Panc1 (cell line): ENCODE data around the gene SGCE. TPM values are rescaled to one million over a fixed set of nuclear protein-coding genes. Genes with fewer than 3 reads are reported as not detected.

ENCODE experiments used
- ATAC-seq: fragments of 200-7000 bp; cut with Tn5 transposase; 2 replicates; pipeline ENCODE4 v1.9.1; 2020; ENCODE audit warnings: mild to moderate bottlenecking, moderate library complexity
- BruUV-seq: library from RNA; stranded (reverse); fragments of 400-500 nt; replicated peaks from 2 replicates; lab custom pipeline; 2021; lab: Mats Ljungman, UMichigan
- CTCF ChIA-PET: fragments of 300-600 bp; sonication (Branson Sonifier 250); formaldehyde crosslinking; loops from one replicate; lab custom pipeline; 2022; ENCODE audit warnings: antibody characterized with exemption; lab: Charles Lee
- POLR2A ChIA-PET: fragments of 300-600 bp; sonication (Branson Sonifier 250); formaldehyde crosslinking; loops from one replicate; lab custom pipeline; 2022; ENCODE audit warnings: antibody characterized with exemption; lab: Charles Lee
- DNase-seq: peaks from one replicate; pipeline ENCODE4 v3.0.0-alpha.2; 2010; ENCODE audit warnings: low read depth, low spot score
- H3K27ac ChIP-seq: 2 replicates; pipeline ENCODE4 v1.5.1; 2011; ENCODE audit warnings: mild to moderate bottlenecking, low read length, inconsistent platforms
- H3K27me3 ChIP-seq: fragments of 200-500 bp; sonication (Bioruptor generic); 2 replicates; pipeline ENCODE4 v1.6.0; 2014; ENCODE audit warnings: low read length, inconsistent platforms; ENCODE audit not compliant: control insufficient read depth, insufficient read depth
- H3K36me3 ChIP-seq: fragments of 200-500 bp; sonication (Bioruptor generic); 2 replicates; pipeline ENCODE4 v1.5.1; 2014; ENCODE audit warnings: inconsistent platforms, mild to moderate bottlenecking, low read length, moderate library complexity; ENCODE audit not compliant: control insufficient read depth, insufficient read depth
- H3K4me1 ChIP-seq: 2 replicates; pipeline ENCODE4 v1.5.1; 2011; ENCODE audit warnings: inconsistent platforms, mild to moderate bottlenecking, low read length, moderate library complexity; ENCODE audit not compliant: control insufficient read depth, insufficient read depth
- H3K4me3 ChIP-seq, 2 experiments: 2 replicates each; pipeline ENCODE4 v1.5.1; 2011 to 2012; ENCODE audit warnings: low read depth in 2 of 2, low read length in 2 of 2, mild to moderate bottlenecking in 2 of 2, inconsistent platforms in 1 of 2, moderate library complexity in 1 of 2
- H3K9me3 ChIP-seq: fragments of 200-500 bp; sonication (Bioruptor generic); 2 replicates; pipeline ENCODE4 v1.5.1; 2014; ENCODE audit warnings: low read depth, mild to moderate bottlenecking, inconsistent platforms, low read length, moderate library complexity; ENCODE audit not compliant: control insufficient read depth, insufficient read depth
- CTCF ChIP-seq: fragments of 450-650 bp; IDR thresholded peaks from 2 replicates; pipeline ENCODE4 v1.5.1; 2017; ENCODE audit warnings: mild to moderate bottlenecking
- POLR2AphosphoS5 ChIP-seq: IDR thresholded peaks from 2 replicates; pipeline ENCODE4 v1.6.1; 2012; ENCODE audit warnings: mild to moderate bottlenecking, low read depth, low read length, moderate library complexity
- REST ChIP-seq, 2 experiments: IDR thresholded peaks; 2 replicates each; pipeline ENCODE4 v1.6.1; 2011 to 2012; ENCODE audit warnings: low read depth in 2 of 2, control low read depth in 1 of 2, low read length in 1 of 2, mild to moderate bottlenecking in 1 of 2, moderate library complexity in 1 of 2; ENCODE audit not compliant: insufficient read depth in 1 of 2
- SIN3A ChIP-seq: IDR thresholded peaks from 2 replicates; pipeline ENCODE4 v1.6.1; 2012; ENCODE audit warnings: low read depth, mild to moderate bottlenecking, low read length, moderate library complexity, borderline replicate concordance; ENCODE audit not compliant: insufficient read depth
- TCF7L2 ChIP-seq: IDR thresholded peaks from 2 replicates; pipeline ENCODE4 v1.6.1; 2011; ENCODE audit warnings: mild to moderate bottlenecking, low read depth, low read length, inconsistent platforms
- in situ Hi-C: cut with HindIII; loops from 2 replicates; pipeline ENCODE4 v1.10.0; 2016; ENCODE audit warnings: low sequenced_read_pairs, low pct_unique_long_range_greater_than_20kb
- intact Hi-C: fragments of 100-400 bp; cut with micrococcal nuclease; formaldehyde crosslinking; loops from one replicate; pipeline ENCODE4 v1.10.0; 2022; ENCODE audit not compliant: unreplicated experiment
- total RNA-seq: library from RNA; stranded (reverse); gene quantifications from one replicate; pipeline ENCODE4 v1.2.1, GENCODE V29; 2021; ENCODE audit not compliant: unreplicated experiment

SGCE gene
- total RNA-seq, 1 experiment from 2014 or later, result 32.0 TPM

- ATAC-seq (no peak), DNase-seq (no peak)
- TF ChIP-seq CTCF (no peak), POLR2AphosphoS5 (no peak), SIN3A (no peak), TCF7L2 (no peak), REST (IDR thresholded peaks at IDR 0.05; ENCODE audit: insufficient read depth in 1 of 2, low read depth in 2 of 2, low read length in 1 of 2) (no peak)
- in situ Hi-C loops (no loop called here), intact Hi-C loops (no loop called here)
- BruUV-seq, result no TSS peak
- CTCF ChIA-PET, result no interaction called here
- POLR2A ChIA-PET, result no interaction called here
- H3K27me3 ChIP-seq, result no peaks in the 10 kb centered on the region
- no peak overlapping the region for H3K4me3 ChIP-seq
- no peaks in the 10 kb centered on the region for H3K36me3 ChIP-seq
- H3K9me3 ChIP-seq, result no peaks in the 10 kb centered on the region
- no peaks in the 10 kb centered on the region for H3K4me1 ChIP-seq
- no peak overlapping the region for H3K27ac ChIP-seq
These were observed 77.3 kb downstream of the SGCE start for GRCh38 chr7:94578614-94579013.

GRCh38 chr7:94577357-94577756 is 78.6 kb downstream of the SGCE start:
- no TSS peak for BruUV-seq
- no peaks in the 10 kb centered on the region for H3K9me3 ChIP-seq
- H3K36me3 ChIP-seq, result no peaks in the 10 kb centered on the region
- H3K4me3 ChIP-seq, result no peak overlapping the region
- no peaks in the 10 kb centered on the region for H3K27me3 ChIP-seq
- ChIA-PET CTCF (no interaction called here), POLR2A (no interaction called here)
- TF ChIP-seq CTCF (no peak), REST (IDR thresholded peaks at IDR 0.05; ENCODE audit: insufficient read depth in 1 of 2, low read depth in 2 of 2, low read length in 1 of 2) (no peak), TCF7L2 (no peak), SIN3A (no peak), POLR2AphosphoS5 (no peak)
- DNase-seq, result no peak
- no peak for ATAC-seq
- no peak overlapping the region for H3K27ac ChIP-seq
- H3K4me1 ChIP-seq, result no peaks in the 10 kb centered on the region
- intact Hi-C loops (no loop called here), in situ Hi-C loops (no loop called here)
